ENCODE measurements around the gene TPST2.

Gene TPST2

DNA sequence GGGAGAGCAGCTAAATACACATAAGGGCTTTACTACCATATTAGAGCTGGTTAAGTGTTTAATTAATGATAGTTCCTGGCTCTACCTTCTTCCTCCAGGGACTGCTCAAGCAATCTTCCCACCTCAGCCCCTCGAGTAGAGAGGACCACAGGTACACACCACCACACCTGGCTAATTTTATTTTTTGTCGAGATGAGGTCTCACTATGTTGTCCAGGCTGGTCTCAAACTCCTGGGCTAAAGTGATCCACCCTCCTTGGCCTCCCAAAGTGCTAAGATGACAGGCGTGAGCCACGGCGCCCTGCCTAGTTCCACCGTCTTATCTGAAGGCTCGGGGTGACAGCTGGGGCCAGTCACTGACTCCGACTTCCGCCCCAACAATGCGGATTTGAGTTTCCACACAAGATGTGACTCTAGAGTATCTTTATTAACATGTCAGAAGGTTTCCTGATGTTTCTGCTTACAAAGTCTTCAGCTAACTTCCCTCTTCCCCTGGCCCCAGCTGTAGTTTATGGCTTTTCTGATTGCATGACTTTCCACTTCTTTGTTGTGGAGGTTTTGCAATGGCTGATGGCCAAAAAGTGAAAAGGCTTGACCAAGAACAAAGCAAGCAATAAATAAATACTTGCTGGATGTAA is 16.8 kb downstream of the TPST2 start:
- H3K27me3 ChIP-seq (ENCODE audit: insufficient read depth, insufficient read length), result no peaks in the 10 kb centered on the region
- H3K9me3 ChIP-seq (ENCODE audit: insufficient read depth, low read length), result no peaks in the 10 kb centered on the region
- peaks cover 5% of the 10 kb centered on the region for H3K4me1 ChIP-seq (ENCODE audit: insufficient read depth, insufficient read length)
- no peak overlapping the region for H3K4me3 ChIP-seq (ENCODE audit: insufficient read length, low read depth)
- peaks cover 2% of the 10 kb centered on the region for H3K36me3 ChIP-seq (ENCODE audit: insufficient read depth, insufficient read length, low read length)
- TF ChIP-seq ZNF274 (IDR thresholded peaks at IDR 0.05; ENCODE audit: low read depth, low read length) (no peak), SUZ12 (IDR thresholded peaks at IDR 0.05; ENCODE audit: extremely low read depth, insufficient read depth, insufficient read length) (no peak), YY1 (IDR thresholded peaks at IDR 0.05; ENCODE audit: insufficient read depth, insufficient read length) (no peak)
- H3K9ac ChIP-seq (ENCODE audit: insufficient read length, low read depth), result no peak overlapping the region
- no peak for DNase-seq (ENCODE audit: low read depth, low spot score)

DNA sequence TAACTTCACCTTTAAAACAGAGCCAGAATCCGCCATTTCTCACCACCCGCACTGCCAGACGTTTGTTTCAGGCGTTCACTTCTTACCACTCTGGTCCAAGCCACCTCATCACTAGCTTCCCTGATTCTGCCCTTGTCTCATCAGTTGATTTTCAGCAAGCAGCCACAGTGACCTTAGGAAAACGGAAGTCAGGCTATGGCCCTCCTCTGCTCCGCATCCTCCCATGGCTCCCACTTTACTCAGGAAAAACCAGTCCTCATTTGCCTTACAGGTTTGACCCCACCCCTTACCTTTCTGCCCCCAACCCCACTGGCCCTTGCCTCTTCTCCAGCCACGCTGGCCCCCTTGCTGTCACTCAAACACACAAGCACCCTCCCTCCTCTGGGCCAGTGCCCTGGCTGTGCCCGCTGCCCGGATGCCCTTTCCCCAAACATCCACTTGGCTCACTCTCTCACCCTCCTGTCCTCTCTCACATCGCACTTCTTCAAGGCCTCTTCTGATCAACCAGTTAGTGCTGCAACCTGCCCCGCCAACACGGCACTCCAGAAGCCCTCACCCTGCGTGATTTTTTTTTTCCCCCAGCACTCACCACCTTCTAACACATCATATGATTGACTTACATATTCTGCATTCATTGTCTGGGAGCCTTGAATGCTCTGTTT is 18.9 kb downstream of the TPST2 start:
- no peaks in the 10 kb centered on the region for H3K27me3 ChIP-seq (ENCODE audit: insufficient read depth, insufficient read length)
- H3K4me1 ChIP-seq (ENCODE audit: insufficient read depth, insufficient read length), result peaks cover 6% of the 10 kb centered on the region

GRCh38 chr22:26570115-26570514 is 19.8 kb downstream of the TPST2 start:
- no peak for TF ChIP-seq YY1 (IDR thresholded peaks at IDR 0.05; ENCODE audit: insufficient read depth, insufficient read length)
- TF ChIP-seq SUZ12 (IDR thresholded peaks at IDR 0.05; ENCODE audit: extremely low read depth, insufficient read depth, insufficient read length), result no peak
- no peak for TF ChIP-seq ZNF274 (IDR thresholded peaks at IDR 0.05; ENCODE audit: low read depth, low read length)
- Histone ChIP-seq H3K4me1 (ENCODE audit: insufficient read depth, insufficient read length) (peaks cover 8% of the 10 kb centered on the region), H3K9me3 (ENCODE audit: insufficient read depth, low read length) (no peaks in the 10 kb centered on the region), H3K9ac (ENCODE audit: insufficient read length, low read depth) (no peak overlapping the region), H3K4me3 (ENCODE audit: insufficient read length, low read depth) (no peak overlapping the region), H3K36me3 (ENCODE audit: insufficient read depth, insufficient read length, low read length) (peaks cover 6% of the 10 kb centered on the region), H3K27me3 (ENCODE audit: insufficient read depth, insufficient read length) (no peaks in the 10 kb centered on the region)
- DNase-seq (ENCODE audit: low read depth, low spot score), result no peak

More for the DNA sequence above, 18.9 kb downstream of the TPST2 start:
- no peak for DNase-seq (ENCODE audit: low read depth, low spot score)
- TF ChIP-seq SUZ12 (IDR thresholded peaks at IDR 0.05; ENCODE audit: extremely low read depth, insufficient read depth, insufficient read length), result no peak
- no peak for TF ChIP-seq YY1 (IDR thresholded peaks at IDR 0.05; ENCODE audit: insufficient read depth, insufficient read length)
- no peak for TF ChIP-seq ZNF274 (IDR thresholded peaks at IDR 0.05; ENCODE audit: low read depth, low read length)
- H3K9me3 ChIP-seq (ENCODE audit: insufficient read depth, low read length), result no peaks in the 10 kb centered on the region
- H3K4me3 ChIP-seq (ENCODE audit: insufficient read length, low read depth), result no peak overlapping the region
- peaks cover 5% of the 10 kb centered on the region for H3K36me3 ChIP-seq (ENCODE audit: insufficient read depth, insufficient read length, low read length)
- H3K9ac ChIP-seq (ENCODE audit: insufficient read length, low read depth), result no peak overlapping the region

DNA sequence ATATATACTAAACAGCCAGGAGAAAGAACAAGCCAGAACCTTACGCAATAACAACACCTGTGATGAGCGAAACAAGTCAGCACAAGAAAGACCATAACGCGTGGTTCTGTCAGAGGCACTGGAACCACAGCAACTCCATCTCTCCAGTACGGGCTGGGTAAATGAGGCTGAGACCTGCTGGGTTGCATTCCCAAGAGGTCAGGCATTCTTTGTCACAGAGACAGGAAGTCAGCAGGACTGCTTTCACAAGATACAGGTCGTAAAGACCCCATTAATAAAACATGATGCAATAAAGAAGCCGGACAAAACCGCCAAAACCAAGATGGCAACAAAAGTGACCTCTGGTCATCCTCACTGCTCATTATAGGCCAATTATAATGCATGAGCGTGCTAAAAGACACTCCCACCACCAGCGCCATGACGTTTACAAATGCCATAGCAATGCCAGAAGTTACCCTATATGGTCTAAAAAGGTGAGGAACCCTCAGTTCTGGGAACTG is 21.7 kb downstream of the TPST2 start:
- TF ChIP-seq ZNF274 (IDR thresholded peaks at IDR 0.05; ENCODE audit: low read depth, low read length), result no peak
- TF ChIP-seq YY1 (IDR thresholded peaks at IDR 0.05; ENCODE audit: insufficient read depth, insufficient read length), result no peak
- TF ChIP-seq SUZ12 (IDR thresholded peaks at IDR 0.05; ENCODE audit: extremely low read depth, insufficient read depth, insufficient read length), result no peak
- H3K27me3 ChIP-seq (ENCODE audit: insufficient read depth, insufficient read length), result no peaks in the 10 kb centered on the region
- DNase-seq (ENCODE audit: low read depth, low spot score), result no peak
- H3K4me3 ChIP-seq (ENCODE audit: insufficient read length, low read depth), result no peak overlapping the region
- H3K9me3 ChIP-seq (ENCODE audit: insufficient read depth, low read length), result no peaks in the 10 kb centered on the region
- H3K9ac ChIP-seq (ENCODE audit: insufficient read length, low read depth), result no peak overlapping the region
- H3K4me1 ChIP-seq (ENCODE audit: insufficient read depth, insufficient read length), result peaks cover 21% of the 10 kb centered on the region
- H3K36me3 ChIP-seq (ENCODE audit: insufficient read depth, insufficient read length, low read length), result peaks cover 18% of the 10 kb centered on the region

GRCh38 chr22:26567610-26568009 is 22.3 kb downstream of the TPST2 start:
- TF ChIP-seq ZNF274 (IDR thresholded peaks at IDR 0.05; ENCODE audit: low read depth, low read length) (no peak), YY1 (IDR thresholded peaks at IDR 0.05; ENCODE audit: insufficient read depth, insufficient read length) (no peak), SUZ12 (IDR thresholded peaks at IDR 0.05; ENCODE audit: extremely low read depth, insufficient read depth, insufficient read length) (no peak)
- DNase-seq (ENCODE audit: low read depth, low spot score), result no peak
- Histone ChIP-seq H3K4me3 (ENCODE audit: insufficient read length, low read depth) (no peak overlapping the region), H3K4me1 (ENCODE audit: insufficient read depth, insufficient read length) (peaks cover 21% of the 10 kb centered on the region), H3K27me3 (ENCODE audit: insufficient read depth, insufficient read length) (no peaks in the 10 kb centered on the region), H3K36me3 (ENCODE audit: insufficient read depth, insufficient read length, low read length) (peaks cover 18% of the 10 kb centered on the region), H3K9ac (ENCODE audit: insufficient read length, low read depth) (no peak overlapping the region), H3K9me3 (ENCODE audit: insufficient read depth, low read length) (no peaks in the 10 kb centered on the region)

GRCh38 chr22:26566994-26567393 is 22.9 kb downstream of the TPST2 start:
- Histone ChIP-seq H3K36me3 (ENCODE audit: insufficient read depth, insufficient read length, low read length) (peaks cover 18% of the 10 kb centered on the region), H3K4me1 (ENCODE audit: insufficient read depth, insufficient read length) (peaks cover 21% of the 10 kb centered on the region), H3K27me3 (ENCODE audit: insufficient read depth, insufficient read length) (no peaks in the 10 kb centered on the region), H3K9me3 (ENCODE audit: insufficient read depth, low read length) (no peaks in the 10 kb centered on the region), H3K9ac (ENCODE audit: insufficient read length, low read depth) (no peak overlapping the region), H3K4me3 (ENCODE audit: insufficient read length, low read depth) (no peak overlapping the region)
- DNase-seq (ENCODE audit: low read depth, low spot score), result no peak
- TF ChIP-seq SUZ12 (IDR thresholded peaks at IDR 0.05; ENCODE audit: extremely low read depth, insufficient read depth, insufficient read length) (no peak), YY1 (IDR thresholded peaks at IDR 0.05; ENCODE audit: insufficient read depth, insufficient read length) (no peak), ZNF274 (IDR thresholded peaks at IDR 0.05; ENCODE audit: low read depth, low read length) (no peak)

DNA sequence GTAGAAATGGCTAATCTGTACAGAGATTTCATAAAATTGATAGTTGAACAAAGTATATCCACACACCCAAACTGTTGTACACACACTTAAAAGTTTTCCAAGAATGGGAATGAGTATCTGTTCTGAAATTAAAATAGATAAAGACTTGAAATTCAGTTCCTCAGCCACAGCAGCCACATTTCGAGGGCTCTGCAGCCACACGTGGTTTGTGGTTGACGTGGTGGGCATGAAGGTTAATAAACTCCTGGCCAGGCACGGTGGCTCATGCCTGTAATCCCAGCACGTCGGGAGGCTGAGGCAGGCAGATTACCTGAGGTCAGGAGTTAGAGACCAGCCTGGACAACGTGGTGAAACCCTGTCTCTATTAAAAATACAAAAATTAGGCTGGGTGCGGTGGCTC is 24.0 kb downstream of the TPST2 start:
- H3K4me1 ChIP-seq (ENCODE audit: insufficient read depth, insufficient read length), result peaks cover 21% of the 10 kb centered on the region
- H3K9ac ChIP-seq (ENCODE audit: insufficient read length, low read depth), result no peak overlapping the region
- DNase-seq (ENCODE audit: low read depth, low spot score), result no peak
- H3K9me3 ChIP-seq (ENCODE audit: insufficient read depth, low read length), result no peaks in the 10 kb centered on the region
- no peak for TF ChIP-seq SUZ12 (IDR thresholded peaks at IDR 0.05; ENCODE audit: extremely low read depth, insufficient read depth, insufficient read length)
- no peak for TF ChIP-seq YY1 (IDR thresholded peaks at IDR 0.05; ENCODE audit: insufficient read depth, insufficient read length)
- no peak for TF ChIP-seq ZNF274 (IDR thresholded peaks at IDR 0.05; ENCODE audit: low read depth, low read length)
- H3K36me3 ChIP-seq (ENCODE audit: insufficient read depth, insufficient read length, low read length), result peaks cover 18% of the 10 kb centered on the region
- no peak overlapping the region for H3K4me3 ChIP-seq (ENCODE audit: insufficient read length, low read depth)
- H3K27me3 ChIP-seq (ENCODE audit: insufficient read depth, insufficient read length), result no peaks in the 10 kb centered on the region
